Muscle of back (tissue), 11 donors: ENCODE data around the gene CUL1. TPM values are rescaled to one million over a fixed set of nuclear protein-coding genes. Genes with fewer than 3 reads are reported as not detected.

ENCODE experiments used
- DNase-seq, 3 donors: peaks; one replicate each; pipeline versions ENCODE4 v3.0.0 to v3.0.0-alpha.2; 2013
- polyA plus RNA-seq, 10 donors: library from polyadenylated mRNA; unstranded; fragments of 120-200 nt; gene quantifications; one replicate each; pipeline ENCODE4 v1.2.1, GENCODE V29; 2013; ENCODE audit not compliant: insufficient read length in 10 of 10

Gene CUL1
- polyA plus RNA-seq, 10 donors: 44.2 to 60.7 (median 50.4) TPM

DNA sequence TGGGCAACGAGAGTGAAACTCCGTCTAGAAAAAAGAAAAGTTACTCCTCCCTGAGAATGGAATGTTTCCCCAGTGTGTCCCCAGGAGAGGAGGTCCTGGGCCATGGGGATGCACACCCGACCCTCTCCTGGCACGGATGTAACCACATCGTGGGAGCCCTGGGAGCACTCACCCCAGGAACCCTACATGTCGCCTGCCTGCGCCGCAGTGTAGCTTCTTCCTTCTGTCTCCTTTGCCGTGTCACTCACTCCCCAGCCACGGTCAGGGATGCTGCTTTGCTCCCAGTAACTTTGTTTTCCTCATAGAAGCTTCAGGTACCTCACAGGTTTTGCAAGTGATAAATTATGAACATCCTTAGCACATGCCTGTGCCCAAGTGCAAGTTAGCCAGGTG lies 103.4 kb downstream of the CUL1 start:
- DNase-seq: no peak

GRCh38 chr7:148803094-148803493 lies 104.4 kb downstream of the CUL1 start:
- DNase-seq: no peak

GRCh38 chr7:148804343-148805235 lies 105.9 kb downstream of the CUL1 start:
- DNase-seq: no peak

- no peak for DNase-seq
Observed at GRCh38 chr7:148806187-148806586, 107.5 kb downstream of the CUL1 start.

DNA sequence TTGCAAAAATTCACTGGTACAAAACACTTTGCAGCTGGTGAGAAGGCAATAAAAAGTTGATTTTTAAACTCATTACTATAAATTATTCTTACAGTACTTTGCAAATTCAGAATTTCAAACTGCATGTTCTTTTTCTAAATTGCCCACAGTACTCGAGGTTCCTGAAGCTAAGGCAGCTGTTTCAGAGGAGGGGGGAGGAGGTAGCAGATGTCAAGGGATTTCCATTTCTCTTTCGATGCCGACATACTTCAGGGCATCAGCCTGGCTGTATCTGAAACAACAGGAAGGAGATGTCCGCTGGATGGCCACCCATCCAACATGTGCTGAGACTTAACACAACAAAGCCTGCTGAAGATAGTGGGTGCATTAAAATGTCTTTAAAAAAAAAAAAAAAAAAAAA lies 108.7 kb downstream of the CUL1 start:
- no peak for DNase-seq

GRCh38 chr7:148809856-148810255 lies 111.2 kb downstream of the CUL1 start:
- no peak for DNase-seq

DNA sequence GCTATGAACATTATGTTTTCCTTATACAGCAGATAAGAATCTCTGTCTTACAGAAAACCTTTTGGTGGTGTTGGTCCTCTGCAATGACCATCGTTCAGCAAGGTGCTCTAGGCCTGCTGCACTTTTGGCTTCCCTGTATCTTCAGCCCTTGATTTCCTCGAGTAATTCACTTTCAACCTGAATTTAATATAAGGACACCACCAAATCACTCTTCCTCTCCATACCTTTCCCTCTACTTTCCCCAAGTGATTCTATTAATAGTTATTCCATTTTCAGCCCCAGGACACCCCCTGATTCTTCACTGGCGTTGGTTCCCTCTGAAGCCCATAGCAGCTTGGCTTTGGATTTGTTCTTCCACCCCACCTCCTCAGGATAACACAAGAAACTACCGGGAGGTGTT lies 113.2 kb downstream of the CUL1 start:
- DNase-seq: no peak

GRCh38 chr7:148813890-148814289 lies 115.2 kb downstream of the CUL1 start:
- no peak for DNase-seq

DNA sequence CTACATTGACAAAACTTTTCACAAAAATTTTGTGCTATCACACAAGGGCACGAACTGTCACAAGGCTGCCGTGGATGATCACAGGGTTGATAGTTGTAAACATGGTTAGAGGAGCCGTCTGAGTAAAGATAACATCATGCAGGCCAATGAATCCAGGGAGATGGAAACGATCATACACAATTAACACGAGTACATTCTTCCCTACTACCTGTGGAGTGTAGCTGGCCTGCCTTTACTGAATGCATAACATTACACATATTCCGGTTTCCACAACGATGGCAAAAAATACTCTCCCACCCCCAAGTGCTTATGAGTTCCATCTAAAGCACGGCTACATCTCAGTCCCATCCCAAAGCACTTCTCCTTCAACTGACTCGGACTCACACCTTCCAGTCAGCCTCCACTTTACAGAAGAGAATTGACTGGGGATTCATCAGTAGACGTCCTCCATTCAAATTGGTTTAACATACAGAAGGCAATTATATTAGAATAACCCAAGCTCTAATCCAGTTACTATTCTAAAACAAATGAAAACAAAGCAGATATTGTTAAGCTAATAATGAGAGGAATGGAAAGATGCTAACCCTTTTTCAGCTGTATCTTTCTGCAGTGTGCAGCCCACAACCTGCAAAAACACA lies 116.3 kb downstream of the CUL1 start:
- no peak for DNase-seq

GRCh38 chr7:148815612-148816011 lies 116.9 kb downstream of the CUL1 start:
- DNase-seq: no peak

DNA sequence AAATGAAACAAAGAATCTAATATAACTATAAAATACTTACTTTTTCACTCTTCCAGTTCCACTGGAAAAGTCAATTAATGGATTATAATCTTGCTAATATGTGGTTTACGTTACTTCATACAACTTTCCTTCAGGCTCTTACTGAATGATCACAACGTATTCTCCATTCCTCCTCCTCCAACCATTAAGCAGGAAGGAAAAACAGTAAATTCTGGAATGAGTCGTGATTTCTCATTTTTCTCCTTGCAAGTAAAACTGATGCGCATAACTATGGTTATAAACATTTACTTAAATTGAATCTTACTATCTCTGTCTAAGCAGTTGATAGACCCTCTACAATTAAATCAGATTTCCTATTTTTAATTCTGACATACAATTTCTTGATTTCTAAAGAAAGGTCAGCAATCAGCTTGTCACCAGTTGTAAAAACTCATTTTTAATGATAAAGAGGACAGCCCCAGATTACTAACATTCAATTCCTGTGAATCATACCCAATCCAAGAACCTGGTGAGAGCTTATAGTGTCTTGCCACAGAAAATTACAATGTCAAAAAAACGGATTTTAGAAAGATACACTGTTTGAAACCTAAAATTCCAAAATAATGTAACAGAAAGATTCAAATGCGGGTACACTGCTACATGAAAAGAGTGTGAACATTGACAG lies 121.1 kb downstream of the CUL1 start:
- DNase-seq: no peak

DNA sequence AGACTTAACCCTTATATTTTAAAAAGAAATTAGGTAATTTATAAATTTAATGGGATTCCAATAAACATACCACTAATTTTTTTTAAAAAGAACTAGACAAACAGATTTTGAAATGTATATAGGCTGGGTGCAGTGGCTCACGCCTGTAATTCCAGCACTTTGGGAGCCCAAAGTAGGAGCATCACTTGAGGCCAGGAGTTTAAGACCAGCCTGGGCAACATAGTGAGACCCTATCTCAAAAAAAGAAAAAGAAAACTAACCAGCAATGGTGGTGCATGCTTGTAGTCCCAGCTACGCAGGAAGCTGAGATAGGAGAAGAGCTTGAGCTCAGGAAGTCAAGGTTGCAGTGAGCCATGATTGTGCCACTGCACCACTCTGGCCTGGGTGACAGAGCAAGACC lies 122.7 kb downstream of the CUL1 start:
- DNase-seq: no peak

GRCh38 chr7:148824864-148825263 lies 126.2 kb downstream of the CUL1 start:
- DNase-seq: no peak

DNA sequence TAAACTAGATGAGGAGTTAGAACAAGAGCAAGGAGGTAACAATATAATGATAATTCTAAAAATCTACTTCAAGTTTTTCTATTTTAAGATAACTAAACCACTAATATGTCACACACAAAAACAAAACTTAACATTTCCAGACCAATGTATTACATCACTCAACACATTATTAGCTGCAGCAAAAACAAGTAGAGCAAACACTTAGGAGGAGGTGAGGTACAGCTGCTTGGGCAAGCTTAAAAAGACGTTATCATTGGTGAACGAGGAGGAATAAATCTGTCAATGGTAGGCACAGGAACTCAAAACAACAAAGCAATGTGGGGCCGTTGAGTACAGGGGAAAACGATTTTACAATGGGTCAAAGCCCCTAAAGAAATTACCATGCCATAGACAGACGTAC lies 126.6 kb downstream of the CUL1 start:
- no peak for DNase-seq

GRCh38 chr7:148828965-148829364 lies 130.3 kb downstream of the CUL1 start:
- no peak for DNase-seq

- DNase-seq: no peak
Observed at GRCh38 chr7:148830897-148831692, 132.4 kb downstream of the CUL1 start.

- DNase-seq: no peak
Observed at GRCh38 chr7:148831782-148832181, 133.1 kb downstream of the CUL1 start.

- DNase-seq: no peak
Observed at GRCh38 chr7:148834605-148835004, 135.9 kb downstream of the CUL1 start.

- DNase-seq: no peak
Observed at GRCh38 chr7:148835854-148836253, 137.2 kb downstream of the CUL1 start.

- no peak for DNase-seq
Observed at GRCh38 chr7:148838905-148839304, 140.2 kb downstream of the CUL1 start.

GRCh38 chr7:148847815-148848734 lies 149.4 kb downstream of the CUL1 start:
- DNase-seq: no peak
